Activated gamma-delta T cell treated with Interleukin-2 at 50 U/mL for 16 hours (primary cell): ENCODE results near the gene IER5.

ENCODE experiments used
- DNase-seq: peaks from one replicate; pipeline ENCODE4 v3.0.0-alpha.2; 2020

Gene IER5

DNA sequence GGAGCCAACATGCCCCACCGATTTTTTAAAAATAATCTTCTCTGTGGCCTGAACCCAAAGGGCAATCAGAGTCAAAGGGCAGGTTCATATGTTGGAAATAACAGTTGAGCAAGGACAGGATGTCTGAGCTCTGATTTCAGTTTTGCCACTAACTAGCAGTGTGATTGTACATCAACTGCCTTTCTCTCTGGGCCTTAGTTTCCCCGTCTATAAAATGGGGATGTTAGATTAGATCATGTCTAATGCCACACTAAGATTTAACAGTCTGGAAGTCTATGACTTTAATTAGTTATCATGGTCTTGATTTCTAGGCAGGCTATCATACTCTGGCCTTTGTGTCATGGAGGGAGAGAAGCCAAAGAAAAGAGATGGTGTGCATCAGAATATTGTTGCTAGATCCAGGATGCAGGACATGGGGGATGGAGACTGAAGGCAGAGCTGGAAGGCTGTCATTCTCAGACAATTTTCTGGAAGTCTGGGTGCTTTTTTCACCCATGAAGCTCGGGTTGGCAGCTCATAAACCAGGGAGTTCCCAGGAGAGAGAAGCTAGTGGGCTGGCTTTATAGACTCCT is 28.4 kb downstream of the IER5 start:
- DNase-seq: no peak

DNA sequence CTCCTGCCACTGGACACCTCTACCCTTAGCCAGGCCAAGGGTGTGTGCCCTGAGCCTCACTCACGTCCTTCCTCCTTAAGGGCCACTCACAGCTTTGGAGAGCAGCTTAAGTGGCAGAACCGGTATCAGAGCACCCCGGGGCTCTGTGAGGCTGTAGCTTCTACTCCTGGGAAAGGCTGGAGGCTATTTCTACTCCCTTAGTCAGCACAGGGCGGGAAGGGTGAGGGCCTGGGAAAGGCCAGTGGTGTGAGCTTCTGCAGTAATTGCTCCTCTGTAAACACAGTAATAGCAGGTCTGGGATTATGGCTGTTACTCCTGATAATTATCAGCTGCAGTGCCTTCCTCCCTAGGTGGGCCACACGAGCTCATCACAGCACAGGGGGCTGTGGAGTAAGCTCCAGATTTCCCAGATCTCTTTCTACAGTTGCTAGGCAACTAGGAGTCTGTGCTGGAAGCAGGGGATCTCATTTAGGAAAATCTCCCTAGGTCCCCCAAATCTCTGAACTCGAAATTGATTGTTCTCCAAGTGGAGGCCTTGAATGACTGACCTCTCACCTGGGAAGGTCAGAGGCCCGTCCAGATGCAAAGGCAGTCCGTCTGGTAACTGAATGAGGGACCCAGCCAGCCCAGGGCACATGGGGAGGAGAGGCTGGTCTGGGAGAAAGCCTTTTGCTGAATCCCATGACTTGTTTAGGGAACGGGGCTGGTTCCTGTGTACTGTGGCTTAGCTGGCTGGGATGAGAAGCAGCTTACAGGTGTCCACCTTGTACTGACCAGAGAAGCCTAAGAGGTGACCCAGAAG is 29.3 kb downstream of the IER5 start:
- no peak for DNase-seq

DNA sequence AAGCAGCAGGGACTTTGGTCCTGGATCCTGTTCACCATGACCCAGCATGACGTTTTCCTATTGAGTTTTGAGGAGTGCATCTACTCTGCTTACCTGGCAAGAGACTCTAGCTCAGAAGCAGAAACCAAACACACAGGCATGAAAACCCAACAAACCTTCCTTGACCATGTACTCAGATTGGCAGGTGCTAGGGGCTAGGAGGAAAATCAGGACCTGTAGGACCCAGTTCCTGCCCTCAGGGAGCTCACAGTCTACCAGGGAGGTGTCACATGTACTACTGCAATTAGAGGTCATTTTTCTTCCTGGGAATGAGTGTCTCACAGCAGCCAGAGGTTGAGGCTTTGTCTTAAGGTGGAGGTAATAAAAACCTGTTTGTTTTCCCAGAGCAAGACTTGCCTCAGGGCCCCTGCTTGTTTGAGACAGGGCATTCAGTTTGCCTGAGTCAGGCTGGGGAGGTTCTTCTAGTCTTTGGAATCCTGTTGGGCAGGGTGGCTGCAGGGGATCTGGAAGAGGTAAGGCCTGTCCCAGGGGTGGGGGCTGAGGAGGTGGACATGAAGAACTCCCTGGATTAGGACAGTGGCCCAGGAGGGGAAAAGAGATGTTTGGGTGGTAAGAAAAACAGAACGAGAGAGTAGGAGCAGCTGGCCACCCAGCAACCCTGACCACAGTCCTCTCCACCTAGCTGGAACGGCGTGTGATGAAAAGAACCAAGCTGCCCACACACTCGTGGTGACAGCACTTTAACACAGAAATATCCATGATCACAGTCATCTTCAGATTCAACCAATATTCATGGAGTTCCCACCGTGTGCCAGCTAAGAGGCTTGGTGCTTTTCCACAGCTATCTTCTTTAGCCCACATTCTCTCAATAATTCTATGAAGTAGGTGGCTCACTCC is 30.8 kb downstream of the IER5 start:
- no peak for DNase-seq

DNA sequence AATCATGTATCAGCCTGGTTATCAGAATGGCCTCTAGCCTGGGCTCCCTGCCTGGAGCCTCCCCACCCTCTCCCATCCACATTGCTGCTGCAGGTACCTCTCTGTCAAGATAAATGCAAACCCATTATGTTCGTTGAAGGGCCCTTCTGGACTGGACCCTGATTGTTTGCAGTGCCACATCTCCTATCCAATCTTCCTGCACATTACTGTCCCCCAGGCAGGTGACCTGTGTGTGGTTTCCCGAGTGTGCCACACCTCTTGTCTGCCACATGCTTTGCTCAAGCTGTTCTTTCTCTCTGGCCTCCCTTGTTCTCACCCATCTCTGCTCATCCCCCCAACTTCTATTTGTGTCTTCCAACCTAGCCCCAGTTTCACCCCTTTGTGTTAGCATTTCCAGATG is 32.4 kb downstream of the IER5 start:
- no peak for DNase-seq

DNA sequence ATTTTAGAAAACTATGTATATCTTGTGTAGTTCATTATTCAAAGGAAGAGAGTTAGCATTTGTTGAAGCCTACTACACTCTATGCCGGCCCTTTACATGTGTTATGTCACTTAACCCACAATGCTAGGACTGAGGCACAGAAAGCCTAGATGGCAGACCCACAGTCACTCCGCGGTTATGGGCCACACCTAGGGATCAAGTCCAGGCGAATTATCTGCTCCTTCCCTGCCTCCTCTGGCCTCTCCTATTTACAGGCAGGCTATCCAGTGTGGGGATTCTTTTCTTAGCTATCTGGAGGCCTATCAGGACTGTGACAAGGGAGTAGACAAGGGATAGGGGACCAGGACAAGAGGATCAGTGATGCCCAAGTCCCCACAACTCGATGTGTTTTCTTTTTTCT is 33.0 kb downstream of the IER5 start:
- no peak for DNase-seq

DNA sequence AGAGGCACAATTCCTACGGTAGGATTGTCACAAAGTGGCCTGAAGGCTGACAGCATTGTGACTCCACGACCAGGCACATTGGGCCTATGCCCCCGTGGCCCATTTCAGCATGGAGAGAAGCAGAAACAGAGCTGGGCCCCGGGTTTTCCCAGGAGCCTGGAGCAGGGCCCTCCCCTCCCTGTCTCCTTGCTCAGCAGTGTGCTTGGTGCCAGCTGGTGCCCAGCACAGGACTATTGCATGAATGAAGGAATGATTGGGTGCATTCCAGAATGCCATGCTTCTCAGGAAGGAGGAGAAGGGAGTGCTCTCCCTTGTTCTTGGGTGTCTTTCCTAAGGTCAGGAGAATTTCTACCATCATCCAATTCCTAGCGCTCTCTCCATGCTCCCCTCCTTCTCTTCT is 33.7 kb downstream of the IER5 start:
- no peak for DNase-seq

DNA sequence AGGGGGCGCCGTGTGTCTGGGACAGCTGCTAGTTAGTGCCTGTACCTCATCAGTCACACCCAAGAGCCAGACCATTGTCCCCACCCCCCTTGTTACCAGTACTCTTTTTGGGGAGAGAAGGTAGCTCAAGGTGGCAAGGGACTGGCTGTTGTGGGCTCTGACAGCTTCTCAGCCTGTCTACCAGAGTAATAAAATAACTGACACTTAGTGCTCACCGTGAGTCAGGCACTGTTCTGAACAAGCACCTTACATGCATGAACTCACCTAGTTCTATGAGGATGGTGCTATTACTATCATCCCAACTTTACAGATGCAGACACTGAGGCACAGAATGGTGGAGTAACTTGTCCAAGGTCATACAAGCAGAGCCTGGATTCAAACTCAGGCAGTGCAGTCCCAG is 34.7 kb downstream of the IER5 start:
- no peak for DNase-seq

DNA sequence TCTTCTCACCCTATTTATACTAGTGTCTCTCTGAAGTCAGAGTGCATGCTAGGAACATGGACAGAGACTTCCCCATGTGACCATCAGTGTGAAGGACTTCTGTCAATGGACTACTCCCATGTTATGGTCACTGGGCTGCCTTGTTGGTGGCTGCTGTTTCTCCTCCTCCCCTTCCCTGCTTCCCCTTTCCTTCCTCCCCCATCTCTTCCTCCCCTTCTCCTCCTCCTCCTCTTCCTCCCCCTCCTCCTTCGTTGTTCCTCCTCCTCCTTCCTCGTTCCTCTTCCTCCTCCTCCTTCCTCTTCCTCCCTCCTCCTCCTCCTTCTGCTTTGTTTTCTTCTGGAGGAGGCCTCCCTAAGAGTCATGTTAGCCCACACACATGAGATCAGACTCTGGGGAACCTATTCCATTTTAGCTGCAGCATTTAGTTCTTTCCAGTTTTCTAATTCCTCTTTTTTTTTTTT is 35.8 kb downstream of the IER5 start:
- no peak for DNase-seq

DNA sequence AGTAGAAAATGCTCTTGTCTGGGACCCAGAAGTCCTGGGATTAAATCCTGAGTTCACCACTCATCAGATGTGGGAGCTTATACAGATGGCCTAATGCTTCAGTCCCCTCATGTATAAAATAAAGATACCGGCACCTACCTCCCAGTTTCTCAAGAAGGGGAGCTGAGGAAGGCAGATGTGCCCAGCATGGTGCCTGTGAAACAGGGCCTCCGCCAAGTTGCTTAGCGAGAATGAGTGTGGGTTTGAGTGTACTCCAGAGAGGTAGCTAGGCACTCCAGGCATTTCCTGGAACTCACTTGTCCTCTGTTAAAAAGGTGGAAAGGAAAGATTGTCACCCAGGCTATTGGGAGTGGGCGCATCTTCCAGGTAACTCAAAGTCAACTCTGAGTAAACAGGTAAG is 37.8 kb downstream of the IER5 start:
- no peak for DNase-seq

DNA sequence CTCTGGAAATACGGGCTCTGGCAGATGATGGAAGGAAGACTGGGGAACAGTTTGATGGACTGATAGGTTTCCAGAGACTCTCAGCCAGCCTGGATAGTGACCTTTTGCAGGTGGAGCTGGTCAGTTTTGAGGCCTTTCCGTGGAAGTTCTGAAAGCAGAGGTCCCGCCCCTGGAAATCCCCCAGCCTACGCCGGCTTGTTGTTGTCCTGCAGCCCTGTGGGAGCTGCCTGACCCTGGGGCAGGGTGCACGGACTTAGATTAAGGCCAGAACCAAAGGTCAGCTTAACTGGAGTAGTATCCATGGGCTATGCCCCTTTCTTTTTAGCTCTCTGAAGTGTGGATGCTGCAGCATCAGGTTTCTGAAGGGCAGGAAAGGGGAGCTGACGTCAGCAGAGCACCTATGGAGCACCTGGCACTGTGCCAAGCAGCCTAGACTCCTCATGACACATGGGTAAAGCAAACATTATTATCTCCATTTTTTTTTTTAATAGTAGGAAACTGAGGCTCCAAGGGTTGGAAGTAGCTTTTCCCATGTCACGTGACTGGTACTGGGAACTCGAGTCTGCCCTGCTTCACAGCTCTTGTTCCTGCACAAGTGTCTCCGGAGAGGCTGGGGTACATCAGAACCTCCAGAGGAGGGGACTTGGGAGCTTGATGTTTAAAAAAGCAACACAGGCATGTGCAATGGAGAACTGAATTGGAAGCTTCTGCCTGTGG is 38.5 kb downstream of the IER5 start:
- DNase-seq: no peak

DNA sequence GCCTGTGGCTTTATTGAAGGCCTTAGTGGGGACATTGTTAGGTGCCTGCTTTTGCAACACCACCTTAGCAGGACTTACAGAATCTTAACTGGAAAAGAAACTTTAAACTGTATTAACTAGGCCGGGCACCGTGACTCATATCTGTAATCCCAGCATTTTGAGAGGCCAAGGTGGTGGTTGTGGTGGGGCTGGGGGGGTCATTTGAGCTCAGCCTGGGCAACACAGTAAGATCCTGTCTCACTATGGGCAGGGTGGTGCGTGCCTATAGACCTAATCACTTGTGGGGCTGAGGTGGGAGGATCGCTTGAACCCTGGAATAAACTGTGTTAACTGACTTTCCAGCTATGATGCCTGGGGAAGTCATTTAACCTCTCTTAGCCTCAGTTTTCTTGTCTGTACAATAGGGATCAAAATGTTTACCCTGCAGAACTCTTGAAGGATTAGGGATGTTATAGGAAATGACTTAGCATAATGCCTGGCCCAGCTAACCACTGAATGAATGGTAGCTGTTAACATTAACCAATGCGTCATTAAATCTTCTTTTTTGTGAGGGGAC is 39.5 kb downstream of the IER5 start:
- no peak for DNase-seq

DNA sequence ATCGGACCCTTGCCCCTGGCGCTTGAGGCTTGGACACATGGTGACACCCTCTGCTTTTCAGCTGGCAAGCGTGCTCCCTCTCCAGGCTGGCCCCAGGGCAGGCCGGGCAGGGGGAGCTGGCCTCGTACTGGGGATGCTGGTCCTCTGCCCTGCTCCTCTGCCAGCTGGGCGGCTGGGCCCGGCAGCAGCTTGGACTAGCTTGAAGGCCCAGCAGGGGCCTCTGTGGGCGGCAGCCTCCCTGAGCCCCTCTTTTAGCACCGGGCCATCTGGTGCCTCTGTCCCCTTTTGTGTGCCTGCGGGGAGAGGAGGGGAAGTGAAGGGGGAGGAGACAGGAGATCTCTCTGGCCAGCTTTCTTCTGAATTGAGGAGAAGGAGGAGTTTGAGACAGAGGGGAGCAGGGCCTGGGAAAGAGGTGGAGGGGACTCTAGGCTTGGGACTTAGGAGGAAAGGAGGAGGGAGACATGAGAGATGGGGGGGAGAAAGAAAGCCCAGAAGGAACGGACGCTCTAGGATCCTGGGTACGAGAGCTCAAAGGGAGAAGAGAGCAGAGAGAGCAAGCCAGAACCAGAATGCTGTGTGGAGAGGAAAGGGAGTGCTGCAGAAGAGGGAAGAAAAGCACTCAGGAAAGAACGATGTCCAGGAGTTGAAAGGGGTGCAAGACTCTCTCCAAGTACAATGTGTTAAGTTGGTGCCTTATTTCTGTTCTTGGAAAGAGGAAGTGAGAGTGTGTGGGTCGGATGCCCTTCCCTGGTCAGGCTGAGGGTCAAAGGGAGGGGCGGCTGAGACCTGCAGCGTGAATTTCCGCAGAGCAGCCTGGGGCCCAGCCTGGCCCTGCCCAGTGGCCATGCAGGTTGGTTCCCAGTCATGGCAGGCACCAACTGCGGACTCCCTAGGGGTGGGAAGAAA is 40.3 kb downstream of the IER5 start:
- no peak for DNase-seq

DNA sequence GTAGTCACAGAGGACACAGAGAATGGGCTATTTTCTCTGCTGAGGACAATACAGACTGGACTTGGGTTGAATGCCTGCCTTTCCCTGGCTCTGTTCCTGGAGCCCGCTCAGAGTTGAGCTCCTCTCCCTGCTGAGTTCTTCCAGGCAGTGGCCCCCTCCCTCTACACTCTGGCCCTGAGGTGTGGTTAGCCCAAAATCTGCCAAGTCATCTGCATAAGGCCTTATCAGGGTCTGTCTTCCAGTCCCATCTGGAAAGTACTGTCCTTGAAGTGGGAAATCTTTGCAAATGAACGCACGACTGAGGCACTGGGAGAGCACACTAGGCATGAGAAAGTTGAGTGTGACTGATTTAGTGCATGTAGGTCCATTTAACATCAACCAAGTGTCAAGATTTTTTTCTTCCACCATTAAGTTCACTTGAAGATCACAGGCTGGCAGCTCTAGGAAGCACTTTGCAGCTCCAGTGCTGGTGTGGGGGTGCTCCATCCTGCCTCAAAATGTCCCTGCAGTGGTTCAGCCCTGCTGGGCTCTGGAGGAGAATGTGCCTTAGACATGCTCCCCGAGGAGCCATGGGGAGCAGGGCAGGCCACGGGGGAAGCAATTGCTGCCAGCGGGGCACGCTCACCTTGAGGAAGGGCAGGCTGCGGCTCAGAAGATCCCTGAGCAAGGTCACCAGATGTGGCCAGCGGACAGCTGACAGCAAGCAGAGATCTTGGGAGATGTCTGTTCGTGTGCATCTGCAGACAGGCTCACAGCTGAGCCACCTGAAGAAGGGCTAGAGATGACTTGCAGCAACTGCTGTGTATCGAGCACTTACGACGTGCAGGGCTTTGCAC is 41.5 kb downstream of the IER5 start:
- DNase-seq: no peak

DNA sequence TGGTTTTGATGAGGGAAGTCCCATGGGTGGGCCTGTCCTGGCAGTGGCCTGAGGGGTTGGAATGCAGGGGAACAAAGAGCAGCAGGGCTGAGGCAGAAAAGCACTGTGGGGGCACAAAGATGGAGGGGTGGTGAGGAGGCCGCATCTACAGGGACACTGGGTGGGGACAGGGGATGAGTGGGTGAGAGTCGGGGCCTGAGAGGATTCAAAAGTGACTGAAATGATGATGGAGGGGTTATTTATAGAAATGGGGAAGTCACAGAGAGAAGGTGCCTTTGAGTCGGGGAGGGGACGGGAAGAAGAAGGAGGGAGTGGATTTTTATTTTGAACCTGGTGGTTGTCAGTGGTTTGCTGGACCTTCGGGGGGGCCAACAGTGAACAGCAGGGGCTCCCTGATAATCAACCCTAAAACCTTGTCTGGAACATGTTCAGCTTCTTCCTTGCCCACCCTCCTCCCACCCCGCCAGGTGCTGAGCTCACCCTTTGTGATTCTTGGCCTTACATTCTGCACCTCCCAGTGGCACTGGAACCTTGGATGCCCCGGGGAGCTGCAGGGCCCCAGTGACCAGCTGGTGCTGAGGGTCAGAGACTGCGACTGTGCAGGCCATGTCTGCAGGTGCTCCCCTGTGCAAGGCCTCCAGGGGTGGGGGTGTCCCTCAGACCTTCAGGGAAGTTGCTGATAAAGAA is 42.9 kb downstream of the IER5 start:
- DNase-seq: no peak

DNA sequence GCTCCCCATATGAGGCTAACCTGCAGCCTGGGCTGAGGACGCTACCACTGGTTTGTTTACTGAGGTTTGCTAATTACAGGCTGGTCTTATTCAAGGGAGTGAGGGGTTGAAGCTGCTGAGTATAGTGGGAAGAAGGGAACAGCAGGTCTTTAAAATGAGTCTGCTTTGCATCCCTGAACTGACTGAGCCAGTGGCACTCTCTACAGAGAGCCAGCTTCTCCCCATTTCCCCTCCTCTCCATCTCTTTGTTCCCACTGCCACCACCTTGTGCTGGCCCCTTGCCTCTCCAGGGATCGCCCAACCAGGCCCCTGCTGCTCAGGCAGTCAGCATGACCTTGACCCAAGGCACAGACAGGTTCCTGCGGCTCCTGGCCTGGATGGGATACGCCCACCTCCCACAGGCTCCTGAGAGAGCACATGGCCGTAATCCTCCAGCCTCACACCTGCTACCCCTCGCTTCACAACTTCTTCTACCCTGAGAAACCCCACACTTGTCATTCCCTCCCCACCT is 45.0 kb downstream of the IER5 start:
- DNase-seq: no peak

DNA sequence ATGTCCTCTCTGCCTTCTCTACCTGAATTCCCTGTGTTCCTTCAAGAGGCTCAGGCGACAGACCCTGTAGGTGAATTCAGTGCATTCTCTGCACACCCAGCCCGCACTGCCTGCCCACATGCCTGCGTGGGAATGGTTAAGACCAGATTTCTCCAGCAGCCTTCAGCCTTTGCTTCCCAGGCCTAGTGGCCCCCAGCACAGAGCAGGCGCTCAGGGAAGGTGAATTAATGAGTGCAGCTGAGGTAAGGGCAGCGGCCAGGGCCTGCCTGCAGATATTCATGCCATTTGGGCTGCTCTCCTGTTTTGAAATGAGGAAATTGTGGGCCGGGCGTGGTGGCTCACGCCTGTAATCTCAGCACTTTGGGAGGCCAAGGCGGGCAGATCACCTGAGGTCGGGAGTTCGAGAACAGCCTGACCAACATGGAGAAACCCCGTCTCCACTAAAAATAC is 45.5 kb downstream of the IER5 start:
- DNase-seq: no peak

DNA sequence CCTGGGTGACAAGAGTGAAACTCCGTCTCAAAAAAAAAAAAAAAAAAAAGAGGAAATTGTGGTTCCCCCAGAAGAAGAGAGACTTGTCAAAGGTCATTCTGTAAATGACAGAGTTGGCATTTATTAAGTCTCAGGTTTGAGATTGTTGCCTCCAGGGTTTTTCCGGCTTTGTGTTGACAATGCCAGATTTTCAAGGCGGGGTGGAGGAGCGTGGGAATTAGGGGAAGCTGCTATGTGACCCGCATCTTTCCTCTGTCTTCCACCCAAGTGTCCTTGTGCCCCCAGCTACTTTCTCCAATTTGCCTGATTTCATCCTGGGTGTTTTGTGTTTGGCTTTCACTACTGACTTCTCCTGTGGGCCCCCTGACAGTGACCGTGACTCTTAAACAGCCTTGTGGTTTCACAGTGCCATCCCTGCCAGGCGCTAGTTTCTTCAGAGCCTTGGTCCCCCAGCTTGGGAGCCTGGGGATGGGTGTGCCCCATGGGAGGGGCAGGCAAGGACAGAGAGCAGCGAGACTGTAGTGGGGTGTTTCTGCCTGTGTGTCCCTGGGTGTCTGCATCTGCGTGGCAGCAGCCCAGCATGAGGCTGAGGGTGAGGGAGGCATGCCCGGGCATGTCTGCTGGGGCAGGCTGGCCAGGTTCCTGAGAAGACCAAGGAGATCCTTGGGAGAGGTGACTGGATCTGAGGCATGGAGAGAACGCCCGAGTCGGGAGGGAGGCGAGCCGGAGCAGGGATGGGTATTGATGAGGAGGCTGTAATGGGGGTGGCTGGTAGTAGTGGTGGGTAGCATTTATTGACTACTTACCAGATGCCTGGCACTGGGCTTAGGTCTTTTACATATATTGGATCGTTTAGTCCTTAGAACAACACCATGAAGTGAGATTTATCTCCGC is 46.3 kb downstream of the IER5 start:
- no peak for DNase-seq

DNA sequence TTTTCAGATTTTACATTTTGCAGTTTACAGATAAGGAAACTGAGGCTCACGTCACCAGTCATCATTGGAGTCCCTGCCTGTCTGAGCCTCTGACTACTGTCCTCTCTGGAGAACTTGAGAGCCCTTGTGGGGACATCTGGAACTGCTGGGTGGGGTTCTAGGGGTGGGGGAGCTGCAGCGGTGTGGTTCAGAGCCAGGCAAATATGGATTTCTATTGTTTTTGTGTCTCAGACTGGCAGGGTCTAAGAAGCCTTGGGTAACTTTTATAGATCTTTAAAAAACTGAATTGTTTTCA is 46.9 kb downstream of the IER5 start:
- DNase-seq: no peak
